ENCODE data around the gene MTA1. TPM values are rescaled to one million over a fixed set of nuclear protein-coding genes. Genes with fewer than 3 reads are reported as not detected.

The MTA1 gene
- total and polyA plus RNA-seq, 4 donors, result 3.7 to 28.1 (median 21.0) TPM

GRCh38 chr14:105411017-105411941, 8.3 kb upstream of the MTA1 start:
- Histone ChIP-seq H3K9me3 (ENCODE audit: control insufficient read depth in 4 of 4, low read length in 3 of 4) (no peaks in the 10 kb centered on the region), H3K4me3 (ENCODE audit: low read depth in 1 of 3, low read length in 3 of 3) (peak overlapping the region in 1 of 3 donors; percentile 47), H3K4me1 (ENCODE audit: control insufficient read depth in 4 of 4, insufficient read depth in 4 of 4, low read length in 3 of 4) (peaks cover 2 to 19% (median 11%) of the 10 kb centered on the region in 4 donors), H3K27me3 (ENCODE audit: control insufficient read depth in 4 of 4, insufficient read depth in 4 of 4, low read length in 3 of 4) (no peaks in the 10 kb centered on the region), H3K9ac (ENCODE audit: low read depth in 1 of 2, low read length in 2 of 2) (no peak overlapping the region), H3K27ac (ENCODE audit: low read depth in 1 of 2, low read length in 2 of 2) (no peak overlapping the region), H3K36me3 (ENCODE audit: control insufficient read depth in 4 of 4, insufficient read depth in 3 of 4, low read depth in 1 of 4, low read length in 3 of 4) (no peaks in the 10 kb centered on the region)
- no peak for TF ChIP-seq MAX (IDR thresholded peaks at IDR 0.05)
- TF ChIP-seq RXRA (IDR thresholded peaks at IDR 0.05), result no peak
- no peak for TF ChIP-seq SP1 (IDR thresholded peaks at IDR 0.05)
- TF ChIP-seq TAF1 (conservative IDR thresholded peaks at IDR 0.05), result no peak
- TF ChIP-seq FOXA1 (IDR thresholded peaks at IDR 0.05), result no peak
- TF ChIP-seq HNF4A (conservative IDR thresholded peaks at IDR 0.05), result no peak
- TF ChIP-seq HNF4G (IDR thresholded peaks at IDR 0.05), result no peak
- TF ChIP-seq RAD21 (IDR thresholded peaks at IDR 0.05), result no peak
- no peak for TF ChIP-seq GABPA (IDR thresholded peaks at IDR 0.05 in 1 of 2, conservative IDR thresholded peaks at IDR 0.05 in 1 of 2)
- no peak for TF ChIP-seq REST (IDR thresholded peaks at IDR 0.05)
- no peak for TF ChIP-seq YY1 (IDR thresholded peaks at IDR 0.05)
- no peak for TF ChIP-seq FOXA2 (IDR thresholded peaks at IDR 0.05)
- no peak for TF ChIP-seq ZBTB33 (IDR thresholded peaks at IDR 0.05)
- TF ChIP-seq EGR1 (IDR thresholded peaks at IDR 0.05; ENCODE audit: low read depth in 2 of 2), result no peak
- peak; percentile 57 for DNase-seq (ENCODE audit: low spot score)
- WGBS, result 11% methylated on average over 86 of the region's 86 CpGs

DNA sequence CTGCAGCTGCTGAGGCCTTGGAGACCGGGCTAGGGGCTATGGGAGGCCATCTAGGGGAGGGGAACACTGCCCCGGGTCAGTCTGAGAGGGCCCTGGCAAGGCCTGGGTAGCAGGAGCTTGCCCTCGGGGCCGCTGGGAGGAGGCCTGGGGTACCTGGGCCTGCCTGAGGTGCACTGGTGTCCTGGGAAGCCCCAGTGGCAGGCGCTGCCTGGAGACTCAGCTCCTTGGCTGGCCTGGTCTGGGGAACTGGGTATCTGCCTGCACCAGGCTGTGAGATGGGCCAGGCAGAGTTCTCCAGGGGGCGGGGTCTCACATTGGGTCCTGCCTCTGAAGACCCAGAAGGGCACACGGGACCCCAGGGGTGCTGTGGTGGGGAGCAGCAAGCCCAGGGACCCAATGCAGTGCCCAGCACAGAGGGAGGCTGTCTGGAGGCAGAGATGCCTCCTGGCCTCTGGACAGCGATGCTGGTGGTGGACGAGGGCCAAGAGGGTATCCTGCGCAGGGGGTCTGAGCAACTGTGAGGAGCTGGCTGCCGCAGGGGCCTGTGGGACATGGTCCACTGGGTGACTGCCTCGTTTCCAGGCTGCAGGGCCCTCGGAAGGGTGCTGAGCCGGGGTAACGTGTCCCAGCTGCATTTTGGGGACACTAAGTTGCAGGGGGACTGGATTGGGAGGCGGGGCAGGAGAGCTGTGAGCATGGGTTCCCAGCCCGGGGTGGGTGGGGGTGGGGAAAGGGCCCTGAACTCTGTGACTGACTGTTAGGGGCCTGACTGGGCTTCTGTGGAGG, 7.4 kb upstream of the MTA1 start:
- DNase-seq (ENCODE audit: low spot score), result no peak
- no peaks in the 10 kb centered on the region for H3K9me3 ChIP-seq (ENCODE audit: control insufficient read depth in 4 of 4, low read length in 3 of 4)
- H3K9ac ChIP-seq (ENCODE audit: low read depth in 1 of 2, low read length in 2 of 2), result no peak overlapping the region
- H3K4me3 ChIP-seq (ENCODE audit: low read depth in 1 of 3, low read length in 3 of 3), result no peak overlapping the region
- TF ChIP-seq GABPA (IDR thresholded peaks at IDR 0.05 in 1 of 2, conservative IDR thresholded peaks at IDR 0.05 in 1 of 2) (no peak), FOXA1 (IDR thresholded peaks at IDR 0.05) (no peak), SP1 (IDR thresholded peaks at IDR 0.05) (no peak), ZBTB33 (IDR thresholded peaks at IDR 0.05) (no peak)
- TF ChIP-seq, protein P1, sequence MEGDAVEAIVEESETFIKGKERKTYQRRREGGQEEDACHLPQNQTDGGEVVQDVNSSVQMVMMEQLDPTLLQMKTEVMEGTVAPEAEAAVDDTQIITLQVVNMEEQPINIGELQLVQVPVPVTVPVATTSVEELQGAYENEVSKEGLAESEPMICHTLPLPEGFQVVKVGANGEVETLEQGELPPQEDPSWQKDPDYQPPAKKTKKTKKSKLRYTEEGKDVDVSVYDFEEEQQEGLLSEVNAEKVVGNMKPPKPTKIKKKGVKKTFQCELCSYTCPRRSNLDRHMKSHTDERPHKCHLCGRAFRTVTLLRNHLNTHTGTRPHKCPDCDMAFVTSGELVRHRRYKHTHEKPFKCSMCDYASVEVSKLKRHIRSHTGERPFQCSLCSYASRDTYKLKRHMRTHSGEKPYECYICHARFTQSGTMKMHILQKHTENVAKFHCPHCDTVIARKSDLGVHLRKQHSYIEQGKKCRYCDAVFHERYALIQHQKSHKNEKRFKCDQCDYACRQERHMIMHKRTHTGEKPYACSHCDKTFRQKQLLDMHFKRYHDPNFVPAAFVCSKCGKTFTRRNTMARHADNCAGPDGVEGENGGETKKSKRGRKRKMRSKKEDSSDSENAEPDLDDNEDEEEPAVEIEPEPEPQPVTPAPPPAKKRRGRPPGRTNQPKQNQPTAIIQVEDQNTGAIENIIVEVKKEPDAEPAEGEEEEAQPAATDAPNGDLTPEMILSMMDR (IDR thresholded peaks at IDR 0.05; ENCODE audit: low read depth, low read length, missing input control), result no peak
- 82% methylated on average over 17 of the region's 17 CpGs for WGBS
- peaks cover 2 to 19% (median 11%) of the 10 kb centered on the region in 4 donors for H3K4me1 ChIP-seq (ENCODE audit: control insufficient read depth in 4 of 4, insufficient read depth in 4 of 4, low read length in 3 of 4)
- H3K36me3 ChIP-seq (ENCODE audit: control insufficient read depth in 4 of 4, insufficient read depth in 3 of 4, low read depth in 1 of 4, low read length in 3 of 4), result no peaks in the 10 kb centered on the region
- no peak overlapping the region for H3K27ac ChIP-seq (ENCODE audit: low read depth in 1 of 2, low read length in 2 of 2)
- H3K27me3 ChIP-seq (ENCODE audit: control insufficient read depth in 4 of 4, insufficient read depth in 4 of 4, low read length in 3 of 4), result no peaks in the 10 kb centered on the region
